Neutrophil (primary cell): ENCODE results near the gene TERB1.

Experiments used
- H3K27ac ChIP-seq: fragments of 200-600 bp; sonication (generic); 2 replicates; pipeline ENCODE4 v1.5.1; 2016; ENCODE audit warnings: mild to moderate bottlenecking, moderate library complexity
- H3K27me3 ChIP-seq: fragments of 200-600 bp; sonication (generic); 2 replicates; pipeline ENCODE4 v1.6.0; 2016; ENCODE audit warnings: mild to moderate bottlenecking
- H3K36me3 ChIP-seq: fragments of 200-600 bp; sonication (generic); 2 replicates; pipeline ENCODE4 v1.5.1; 2017
- H3K4me1 ChIP-seq, 2 experiments: fragments of 200-600 bp in 1 of 2; sonication (generic) in 1 of 2; 1 replicate in 1 of 2; 2 replicates in 1 of 2; pipeline versions ENCODE4 v1.5.1 to v1.6.1; 2013 to 2016; ENCODE audit warnings: low read depth in 1 of 2, low read length in 1 of 2, mild to moderate bottlenecking in 1 of 2, moderate library complexity in 1 of 2; ENCODE audit not compliant: control insufficient read depth in 1 of 2, insufficient read depth in 1 of 2
- H3K4me3 ChIP-seq, 2 experiments: fragments of 200-600 bp in 1 of 2; sonication (generic) in 1 of 2; 1 replicate in 1 of 2; 2 replicates in 1 of 2; pipeline ENCODE4 v1.5.1; 2013 to 2016; ENCODE audit warnings: low read depth in 1 of 2, low read length in 1 of 2, mild to moderate bottlenecking in 1 of 2, moderate library complexity in 1 of 2
- H3K9me3 ChIP-seq: fragments of 200-600 bp; sonication (generic); 2 replicates; pipeline ENCODE4 v1.5.1; 2016
- CTCF ChIP-seq: fragments of 200-600 bp; sonication (generic); IDR thresholded peaks from 2 replicates; pipeline ENCODE4 v1.5.1; 2016; ENCODE audit warnings: antibody characterized with exemption

TERB1 gene

GRCh38 chr16:66776457-66776856 is 24.9 kb downstream of the TERB1 start:
- Histone ChIP-seq H3K27ac (no peak overlapping the region), H3K36me3 (no peaks in the 10 kb centered on the region), H3K4me1 (no peaks in the 10 kb centered on the region), H3K27me3 (no peaks in the 10 kb centered on the region), H3K9me3 (no peaks in the 10 kb centered on the region), H3K4me3 (no peak overlapping the region)
- no peak for TF ChIP-seq CTCF

GRCh38 chr16:66774981-66775380 is 26.4 kb downstream of the TERB1 start:
- H3K9me3 ChIP-seq: no peaks in the 10 kb centered on the region

GRCh38 chr16:66758086-66758485 is 43.3 kb downstream of the TERB1 start:
- no peak for TF ChIP-seq CTCF
- no peaks in the 10 kb centered on the region for H3K4me1 ChIP-seq
- no peak overlapping the region for H3K27ac ChIP-seq
- H3K27me3 ChIP-seq: peaks cover 46% of the 10 kb centered on the region
- H3K36me3 ChIP-seq: no peaks in the 10 kb centered on the region
- H3K4me3 ChIP-seq: no peak overlapping the region
- no peaks in the 10 kb centered on the region for H3K9me3 ChIP-seq

More at GRCh38 chr16:66774981-66775380, 26.4 kb downstream of the TERB1 start:
- H3K4me1 ChIP-seq: no peaks in the 10 kb centered on the region
- H3K27ac ChIP-seq: no peak overlapping the region
- no peak for TF ChIP-seq CTCF
- no peaks in the 10 kb centered on the region for H3K36me3 ChIP-seq
- H3K27me3 ChIP-seq: no peaks in the 10 kb centered on the region
- no peak overlapping the region for H3K4me3 ChIP-seq

GRCh38 chr16:66754819-66755218 is 46.6 kb downstream of the TERB1 start:
- Histone ChIP-seq H3K36me3 (no peaks in the 10 kb centered on the region), H3K4me1 (peaks cover 14 to 17% of the 10 kb centered on the region in 2 experiments), H3K27ac (no peak overlapping the region), H3K27me3 (peaks cover 46% of the 10 kb centered on the region), H3K9me3 (no peaks in the 10 kb centered on the region), H3K4me3 (no peak overlapping the region)
- no peak for TF ChIP-seq CTCF

- peaks cover 20 to 21% of the 10 kb centered on the region in 2 experiments for H3K4me1 ChIP-seq
- no peak overlapping the region for H3K27ac ChIP-seq
- no peaks in the 10 kb centered on the region for H3K9me3 ChIP-seq
- TF ChIP-seq CTCF: no peak
- H3K4me3 ChIP-seq: no peak overlapping the region
- peaks cover 46% of the 10 kb centered on the region for H3K27me3 ChIP-seq
- H3K36me3 ChIP-seq: peaks cover 2% of the 10 kb centered on the region
These were observed 47.2 kb downstream of the TERB1 start for GRCh38 chr16:66754211-66754610.

- Histone ChIP-seq H3K36me3 (peaks cover 13% of the 10 kb centered on the region), H3K27ac (no peak overlapping the region), H3K4me3 (no peak overlapping the region), H3K9me3 (no peaks in the 10 kb centered on the region), H3K27me3 (peaks cover 46% of the 10 kb centered on the region), H3K4me1 (peaks cover 21 to 22% of the 10 kb centered on the region in 2 experiments)
- TF ChIP-seq CTCF: no peak
These were observed 48.4 kb downstream of the TERB1 start for GRCh38 chr16:66752958-66753357.
